ENCODE measurements around the gene KCNQ1OT1. TPM values are rescaled to one million over a fixed set of nuclear protein-coding genes. Genes with fewer than 3 reads are reported as not detected.

The KCNQ1OT1 gene
- total RNA-seq, 2 donors from 2014 or later = 2.3 to 3.3 TPM

- TF ChIP-seq CTCF (IDR thresholded peaks at IDR 0.05) = no peak
- Histone ChIP-seq H3K36me3 (no peaks in the 10 kb centered on the region), H3K27ac (no peak overlapping the region), H3K9me3 (no peaks in the 10 kb centered on the region), H3K27me3 (replicated peaks; ENCODE audit: insufficient read depth) (no peaks in the 10 kb centered on the region), H3K4me3 (no peak overlapping the region), H3K4me1 (ENCODE audit: control insufficient read depth in 1 of 2, low read depth in 2 of 2) (peaks cover 4 to 16% of the 10 kb centered on the region in 2 donors)
- DNase-seq (ENCODE audit: low spot score) (no peak), ATAC-seq (ENCODE audit: insufficient number of reproducible peaks, low FRiP score, low read depth) (no peak)
Observed at GRCh38 chr11:2674658-2675131, 25.1 kb downstream of the KCNQ1OT1 start.

- Histone ChIP-seq H3K27ac (no peak overlapping the region), H3K4me3 (no peak overlapping the region), H3K4me1 (ENCODE audit: control insufficient read depth in 1 of 2, low read depth in 2 of 2) (peaks cover 4 to 16% of the 10 kb centered on the region in 2 donors), H3K9me3 (no peaks in the 10 kb centered on the region), H3K27me3 (replicated peaks; ENCODE audit: insufficient read depth) (no peaks in the 10 kb centered on the region), H3K36me3 (no peaks in the 10 kb centered on the region)
- DNase-seq (ENCODE audit: low spot score) = no peak
- no peak for TF ChIP-seq CTCF (IDR thresholded peaks at IDR 0.05)
- no peak for ATAC-seq (ENCODE audit: insufficient number of reproducible peaks, low FRiP score, low read depth)
Observed at GRCh38 chr11:2673871-2674471, 25.8 kb downstream of the KCNQ1OT1 start.

- H3K27me3 ChIP-seq (replicated peaks; ENCODE audit: insufficient read depth) = no peaks in the 10 kb centered on the region
- no peak overlapping the region for H3K4me3 ChIP-seq
- DNase-seq (ENCODE audit: low spot score) (no peak), ATAC-seq (ENCODE audit: insufficient number of reproducible peaks, low FRiP score, low read depth) (no peak)
- no peak for TF ChIP-seq CTCF (IDR thresholded peaks at IDR 0.05)
- no peaks in the 10 kb centered on the region for H3K36me3 ChIP-seq
- H3K9me3 ChIP-seq = no peaks in the 10 kb centered on the region
- no peak overlapping the region for H3K27ac ChIP-seq
- H3K4me1 ChIP-seq (ENCODE audit: control insufficient read depth in 1 of 2, low read depth in 2 of 2) = peaks cover 4 to 16% of the 10 kb centered on the region in 2 donors
Observed at GRCh38 chr11:2673250-2673610, 26.6 kb downstream of the KCNQ1OT1 start.

GRCh38 chr11:2672553-2673249, 27.1 kb downstream of the KCNQ1OT1 start:
- DNase-seq (ENCODE audit: low spot score) = no peak
- Histone ChIP-seq H3K4me3 (no peak overlapping the region), H3K27ac (no peak overlapping the region), H3K36me3 (no peaks in the 10 kb centered on the region), H3K4me1 (ENCODE audit: control insufficient read depth in 1 of 2, low read depth in 2 of 2) (peaks cover 4 to 16% of the 10 kb centered on the region in 2 donors), H3K9me3 (no peaks in the 10 kb centered on the region), H3K27me3 (replicated peaks; ENCODE audit: insufficient read depth) (no peaks in the 10 kb centered on the region)
- ATAC-seq (ENCODE audit: insufficient number of reproducible peaks, low FRiP score, low read depth) = no peak
- no peak for TF ChIP-seq CTCF (IDR thresholded peaks at IDR 0.05)

GRCh38 chr11:2671748-2672147, 28.0 kb downstream of the KCNQ1OT1 start:
- H3K27ac ChIP-seq = no peak overlapping the region
- TF ChIP-seq CTCF (IDR thresholded peaks at IDR 0.05) = no peak
- ATAC-seq (ENCODE audit: insufficient number of reproducible peaks, low FRiP score, low read depth) (no peak), DNase-seq (ENCODE audit: low spot score) (no peak)
- no peaks in the 10 kb centered on the region for H3K36me3 ChIP-seq
- H3K4me3 ChIP-seq = no peak overlapping the region
- no peaks in the 10 kb centered on the region for H3K27me3 ChIP-seq (replicated peaks; ENCODE audit: insufficient read depth)
- peaks cover 4 to 16% of the 10 kb centered on the region in 2 donors for H3K4me1 ChIP-seq (ENCODE audit: control insufficient read depth in 1 of 2, low read depth in 2 of 2)
- H3K9me3 ChIP-seq = no peaks in the 10 kb centered on the region

All from thoracic aorta (tissue), 2 donors.